ENCODE data around the gene TXNL4A.

DNA sequence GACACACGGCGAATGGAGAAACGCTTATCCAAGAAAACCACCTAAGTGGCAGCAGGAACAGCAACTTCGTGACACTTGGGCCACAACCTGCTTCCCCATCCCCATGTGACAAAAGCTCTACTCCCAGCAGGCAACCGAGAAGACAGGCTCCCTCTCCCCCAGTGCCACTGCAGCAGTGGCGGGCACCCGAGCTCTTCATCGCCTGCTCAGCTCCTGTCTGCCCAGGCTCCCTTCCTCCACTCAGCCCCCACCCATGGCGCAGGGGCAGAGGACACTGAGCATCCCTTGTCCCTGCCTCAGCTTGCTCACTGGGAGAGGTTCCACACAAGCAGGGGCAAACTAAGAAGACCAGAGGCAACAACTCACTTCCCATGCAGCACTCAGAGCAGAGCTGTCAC is 59.8 kb downstream of the TXNL4A start:
- TF ChIP-seq, protein P1, sequence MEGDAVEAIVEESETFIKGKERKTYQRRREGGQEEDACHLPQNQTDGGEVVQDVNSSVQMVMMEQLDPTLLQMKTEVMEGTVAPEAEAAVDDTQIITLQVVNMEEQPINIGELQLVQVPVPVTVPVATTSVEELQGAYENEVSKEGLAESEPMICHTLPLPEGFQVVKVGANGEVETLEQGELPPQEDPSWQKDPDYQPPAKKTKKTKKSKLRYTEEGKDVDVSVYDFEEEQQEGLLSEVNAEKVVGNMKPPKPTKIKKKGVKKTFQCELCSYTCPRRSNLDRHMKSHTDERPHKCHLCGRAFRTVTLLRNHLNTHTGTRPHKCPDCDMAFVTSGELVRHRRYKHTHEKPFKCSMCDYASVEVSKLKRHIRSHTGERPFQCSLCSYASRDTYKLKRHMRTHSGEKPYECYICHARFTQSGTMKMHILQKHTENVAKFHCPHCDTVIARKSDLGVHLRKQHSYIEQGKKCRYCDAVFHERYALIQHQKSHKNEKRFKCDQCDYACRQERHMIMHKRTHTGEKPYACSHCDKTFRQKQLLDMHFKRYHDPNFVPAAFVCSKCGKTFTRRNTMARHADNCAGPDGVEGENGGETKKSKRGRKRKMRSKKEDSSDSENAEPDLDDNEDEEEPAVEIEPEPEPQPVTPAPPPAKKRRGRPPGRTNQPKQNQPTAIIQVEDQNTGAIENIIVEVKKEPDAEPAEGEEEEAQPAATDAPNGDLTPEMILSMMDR (IDR thresholded peaks at IDR 0.05; ENCODE audit: insufficient read depth, low read length), result no peak
- TF ChIP-seq POLR2AphosphoS5 (IDR thresholded peaks at IDR 0.05; ENCODE audit: low read depth), result no peak
- TF ChIP-seq, protein P2, sequence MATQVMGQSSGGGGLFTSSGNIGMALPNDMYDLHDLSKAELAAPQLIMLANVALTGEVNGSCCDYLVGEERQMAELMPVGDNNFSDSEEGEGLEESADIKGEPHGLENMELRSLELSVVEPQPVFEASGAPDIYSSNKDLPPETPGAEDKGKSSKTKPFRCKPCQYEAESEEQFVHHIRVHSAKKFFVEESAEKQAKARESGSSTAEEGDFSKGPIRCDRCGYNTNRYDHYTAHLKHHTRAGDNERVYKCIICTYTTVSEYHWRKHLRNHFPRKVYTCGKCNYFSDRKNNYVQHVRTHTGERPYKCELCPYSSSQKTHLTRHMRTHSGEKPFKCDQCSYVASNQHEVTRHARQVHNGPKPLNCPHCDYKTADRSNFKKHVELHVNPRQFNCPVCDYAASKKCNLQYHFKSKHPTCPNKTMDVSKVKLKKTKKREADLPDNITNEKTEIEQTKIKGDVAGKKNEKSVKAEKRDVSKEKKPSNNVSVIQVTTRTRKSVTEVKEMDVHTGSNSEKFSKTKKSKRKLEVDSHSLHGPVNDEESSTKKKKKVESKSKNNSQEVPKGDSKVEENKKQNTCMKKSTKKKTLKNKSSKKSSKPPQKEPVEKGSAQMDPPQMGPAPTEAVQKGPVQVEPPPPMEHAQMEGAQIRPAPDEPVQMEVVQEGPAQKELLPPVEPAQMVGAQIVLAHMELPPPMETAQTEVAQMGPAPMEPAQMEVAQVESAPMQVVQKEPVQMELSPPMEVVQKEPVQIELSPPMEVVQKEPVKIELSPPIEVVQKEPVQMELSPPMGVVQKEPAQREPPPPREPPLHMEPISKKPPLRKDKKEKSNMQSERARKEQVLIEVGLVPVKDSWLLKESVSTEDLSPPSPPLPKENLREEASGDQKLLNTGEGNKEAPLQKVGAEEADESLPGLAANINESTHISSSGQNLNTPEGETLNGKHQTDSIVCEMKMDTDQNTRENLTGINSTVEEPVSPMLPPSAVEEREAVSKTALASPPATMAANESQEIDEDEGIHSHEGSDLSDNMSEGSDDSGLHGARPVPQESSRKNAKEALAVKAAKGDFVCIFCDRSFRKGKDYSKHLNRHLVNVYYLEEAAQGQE (IDR thresholded peaks at IDR 0.05; ENCODE audit: insufficient replicate concordance, low read depth), result no peak
- TF ChIP-seq SPI1 (IDR thresholded peaks at IDR 0.05; ENCODE audit: borderline replicate concordance, low read depth), result no peak
- no peak for TF ChIP-seq GABPA (IDR thresholded peaks at IDR 0.05; ENCODE audit: low read depth)

Measured in HL-60 (cell line).